K562 (cell line): ENCODE measurements around the gene GHRH. TPM values are rescaled to one million over a fixed set of nuclear protein-coding genes. Genes with fewer than 3 reads are reported as not detected.

ENCODE experiments used
- ATAC-seq: fragments of 200-7000 bp; cut with Tn5 transposase; 3 replicates; pipeline ENCODE4 v1.9.1; 2020; ENCODE audit warnings: moderate library complexity
- BruUV-seq: library from RNA; stranded (reverse); fragments of 400-500 nt; replicated peaks from 2 replicates; lab custom pipeline; 2021; lab: Mats Ljungman, UMichigan
- CTCF ChIA-PET: fragments of 300-600 bp; formaldehyde crosslinking; extraction: SDS; loops from one replicate; lab custom pipeline; 2021; ENCODE audit warnings: low intra/inter-chr PET ratio; lab: Yijun Ruan, JAX
- POLR2A ChIA-PET: fragments of 300-600, 350-650 bp; sonication (Branson Sonifier 250); formaldehyde crosslinking; extraction: SDS; loops from one replicate; lab custom pipeline; 2021; ENCODE audit warnings: antibody characterized with exemption, inconsistent platforms; lab: Yijun Ruan, JAX
- DNase-seq, 4 experiments: peaks; one replicate each; pipeline versions ENCODE4 v3.0.0 to v3.0.0-alpha.2; 2011 to 2018; ENCODE audit warnings: low spot score in 3 of 4, mixed read lengths in 3 of 4; ENCODE audit errors: extremely low read depth in 1 of 4
- FAIRE-seq: peaks from 2 replicates; lab custom pipeline; 2011; peaks lifted over from hg19 to GRCh38; lab: Jason Lieb, UNC
- H2AFZ ChIP-seq: 2 replicates; pipeline ENCODE4 v1.6.0; 2011; ENCODE audit warnings: low read depth, low read length, control low read depth, inconsistent platforms
- H3K27ac ChIP-seq: fragments of 200-600 bp; 3 replicates; pipeline ENCODE4 v1.8.0; 2011; ENCODE audit warnings: low read depth, mild to moderate bottlenecking, control low read depth, inconsistent platforms, low read length, moderate library complexity, mixed read lengths; ENCODE audit errors: extremely low read depth
- H3K27me3 ChIP-seq, 2 experiments: fragments of 300-600 bp in 1 of 2; 2 replicates in 1 of 2; 3 replicates in 1 of 2; pipeline versions ENCODE4 v1.6.0 to v1.8.0; 2011; ENCODE audit warnings: inconsistent platforms in 2 of 2, low read length in 2 of 2, mild to moderate bottlenecking in 1 of 2, mixed read lengths in 1 of 2, moderate library complexity in 1 of 2; ENCODE audit not compliant: control insufficient read depth in 2 of 2, insufficient read depth in 2 of 2
- H3K36me3 ChIP-seq: fragments of 300-600 bp; 3 replicates; pipeline ENCODE4 v1.8.0; 2011; ENCODE audit warnings: mild to moderate bottlenecking, low read length, inconsistent platforms; ENCODE audit not compliant: control insufficient read depth, insufficient read depth
- H3K4me1 ChIP-seq, 2 experiments: fragments of 200-600 bp in 1 of 2; replicated peaks in 1 of 2; 2 replicates in 1 of 2; 3 replicates in 1 of 2; pipeline versions ENCODE4 v1.5.1 to v1.8.0; 2011; ENCODE audit warnings: inconsistent platforms in 2 of 2, low read length in 2 of 2, mild to moderate bottlenecking in 1 of 2, mixed read lengths in 1 of 2, moderate library complexity in 1 of 2; ENCODE audit not compliant: control insufficient read depth in 2 of 2, insufficient read depth in 2 of 2
- H3K4me2 ChIP-seq: 2 replicates; pipeline ENCODE4 v1.6.1; 2011; ENCODE audit warnings: low read length, control low read depth, inconsistent platforms, mixed read lengths; ENCODE audit not compliant: insufficient read depth
- H3K4me3 ChIP-seq: fragments of 200-600 bp; sonication (generic), shearing (Covaris generic); 2 replicates; pipeline ENCODE4 v1.5.1; 2016; ENCODE audit warnings: control low read depth, inconsistent platforms
- H3K79me2 ChIP-seq: fragments of 200-600 bp; 3 replicates; pipeline ENCODE4 v1.8.0; 2011; ENCODE audit warnings: low read length, inconsistent platforms; ENCODE audit not compliant: control insufficient read depth, insufficient read depth
- H3K9ac ChIP-seq, 2 experiments: 2 replicates each; pipeline versions ENCODE4 v1.6.0 to v1.6.1; 2011; ENCODE audit warnings: low read depth in 2 of 2, low read length in 2 of 2, control low read depth in 1 of 2, inconsistent platforms in 1 of 2, mild to moderate bottlenecking in 1 of 2, mixed read lengths in 1 of 2; ENCODE audit not compliant: insufficient read depth in 1 of 2
- H3K9me1 ChIP-seq: one replicate; pipeline ENCODE4 v1.6.0; 2011; ENCODE audit warnings: inconsistent platforms, mild to moderate bottlenecking, low read length, moderate library complexity; ENCODE audit not compliant: control insufficient read depth, insufficient read depth
- H3K9me3 ChIP-seq: replicated peaks from 2 replicates; pipeline ENCODE4 v1.5.1; 2011; ENCODE audit warnings: low read depth, low read length, inconsistent platforms; ENCODE audit not compliant: control insufficient read depth, insufficient read depth
- H4K20me1 ChIP-seq: replicated peaks from 2 replicates; pipeline ENCODE4 v1.6.1; 2011; ENCODE audit warnings: low read length, inconsistent platforms, mixed read lengths; ENCODE audit not compliant: control insufficient read depth, insufficient read depth
- NFE2L1 ChIP-seq: fragments of 450-650 bp; IDR thresholded peaks from 2 replicates; pipeline ENCODE4 v1.6.1; 2016; ENCODE audit warnings: missing genetic modification characterization, low read depth, mild to moderate bottlenecking, missing compliant biosample characterization, moderate library complexity, borderline replicate concordance
- SUPT5H ChIP-seq: fragments of 450-650 bp; IDR thresholded peaks from 2 replicates; pipeline ENCODE4 v1.6.1; 2016
- THRAP3 ChIP-seq: fragments of 450-650 bp; IDR thresholded peaks from 2 replicates; pipeline ENCODE4 v1.6.1; 2016; ENCODE audit warnings: mild to moderate bottlenecking, inconsistent platforms, borderline replicate concordance
- ZNF23 ChIP-seq: fragments of 250-450 bp; sonication (Bioruptor Pico); IDR thresholded peaks from 2 replicates; pipeline ENCODE4 v1.4.0; 2020; ENCODE audit warnings: mild to moderate bottlenecking
- ZNF445 ChIP-seq: fragments of 250-450 bp; sonication (Bioruptor Pico); IDR thresholded peaks from 2 replicates; pipeline ENCODE4 v1.4.0; 2020; ENCODE audit warnings: low read depth, mild to moderate bottlenecking, moderate library complexity
- WGBS: fragments of 100-300 bp; shearing (Covaris generic); methylation state at CpG from one replicate; pipeline ENCODE4 v1.1.6; 2016; ENCODE audit warnings: low coverage, mixed read lengths; ENCODE audit not compliant: insufficient coverage; ENCODE audit errors: missing lambda C conversion rate; 5-methylcytosine and 5-hydroxymethylcytosine counted together
- in situ Hi-C: fragments of 300-500 bp; cut with MboI; formaldehyde crosslinking; loops from 4 replicates; pipeline ENCODE4 v1.15.0; 2018; ENCODE audit warnings: inconsistent platforms, mixed read lengths
- intact Hi-C: fragments of 100-400 bp; cut with micrococcal nuclease; formaldehyde crosslinking; loops from 2 replicates; pipeline ENCODE4 v1.14.2; 2022
- polyA plus RNA-seq, 8 experiments: library from polyadenylated mRNA; depleted of rRNA in 4 of 8; stranded (reverse) in 5 of 8; unstranded in 3 of 8; fragments of >200 nt; fragmentation: Nextera tagmentation in 2 of 8; fragmentation: Illumina TruSeq in 1 of 8; extraction: Ambion mirVana in 2 of 8; extraction: Trizol in 1 of 8; gene quantifications; 2 replicates each; pipeline versions ENCODE4 v1.2.1 to v1.2.3, GENCODE V29; 2011 to 2014; ENCODE audit warnings: inconsistent platforms in 1 of 8, missing spikeins in 1 of 8
- total RNA-seq, 7 experiments: library from RNA; depleted of rRNA in 6 of 7; stranded (reverse); fragments of >200 nt in 6 of 7; fragmentation: Illumina TruSeq in 2 of 7; extraction: Trizol in 2 of 7; gene quantifications; 2 replicates each; pipeline versions ENCODE4 v1.2.1 to v1.2.3, GENCODE V29; 2011 to 2021; ENCODE audit warnings: low replicate concordance in 1 of 7

Gene GHRH
- total and polyA plus RNA-seq, 9 of the 15 experiments (the other 6 are each of a cell fraction or from before 2014, with no cell fraction given) = not detected

DNA sequence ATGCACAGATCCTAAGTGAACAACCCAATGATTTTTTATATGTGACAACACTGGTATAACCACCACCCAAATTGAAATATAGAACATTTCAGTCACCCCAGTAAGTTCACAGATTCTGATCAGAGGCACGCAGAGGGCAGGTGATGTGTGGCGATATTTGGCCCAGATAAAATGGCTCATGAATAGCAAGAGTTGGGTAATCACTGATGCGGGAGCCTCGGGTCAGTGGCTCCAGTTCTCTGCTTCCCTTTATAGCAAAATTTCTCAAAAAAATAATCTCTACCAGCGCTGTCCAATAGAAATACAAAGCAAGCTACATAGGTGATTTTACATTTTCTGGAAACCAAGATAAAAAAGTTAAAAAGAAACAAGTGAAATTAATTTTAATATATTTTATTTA is 14.9 kb downstream of the GHRH start:
- Histone ChIP-seq H3K27ac (no peak overlapping the region), H3K4me1 (no peaks in the 10 kb centered on the region), H2AFZ (no peak overlapping the region), H3K4me2 (no peak overlapping the region), H3K27me3 (peaks cover 4 to 8% of the 10 kb centered on the region in 2 experiments; a peak in 4 of 5 replicates), H3K9me1 (no peaks in the 10 kb centered on the region), H3K4me3 (no peak overlapping the region), H3K9ac (no peak overlapping the region), H4K20me1 (no peaks in the 10 kb centered on the region), H3K9me3 (no peaks in the 10 kb centered on the region), H3K36me3 (peaks cover 22% of the 10 kb centered on the region; the same call in 2 of the 3 replicates), H3K79me2 (no peaks in the 10 kb centered on the region)
- in situ Hi-C loops (no loop called here), intact Hi-C loops (no loop called here)
- CTCF ChIA-PET = interaction anchor here (0.7 kb wide), 1 partner anchor 51 kb away, joined by 3 read pairs; no protein-coding TSS in a partner anchor
- FAIRE-seq = no peak
- TF ChIP-seq THRAP3 (no peak), ZNF445 (CRISPR knock-in tag) (no peak), ZNF23 (CRISPR knock-in tag) (no peak), NFE2L1 (tag) (no peak), SUPT5H (no peak)
- POLR2A ChIA-PET = interaction anchor here (0.7 to 1.3 kb wide), 4 partner anchors 9 to 23 kb away, joined by 3 to 5 read pairs (median 4); no protein-coding TSS in a partner anchor
- no TSS peak for BruUV-seq
- WGBS = 62% methylated on average over 5 of the region's 5 CpGs
- ATAC-seq = no peak
- no peak for DNase-seq
